ENCODE measurements around the gene OLIG2.
A peak's percentile ranks its signal among the peaks of the same experiment; 100 is the strongest.

The OLIG2 gene

GRCh38 chr21:33069243-33069642, 43.5 kb downstream of the OLIG2 start:
- no peak for DNase-seq

GRCh38 chr21:33069645-33069993, 43.9 kb downstream of the OLIG2 start:
- no peak for DNase-seq

GRCh38 chr21:33069994-33070743, 44.4 kb downstream of the OLIG2 start, which contains the start of gene OLIG1:
OLIG1 (plus strand) TSS chr21:33070141; CDS start chr21:33070247, 106 bp downstream.
- peak; percentile 10 for DNase-seq

- DNase-seq, result no peak
These were observed 44.9 kb downstream of the OLIG2 start for GRCh38 chr21:33070744-33070997.

GRCh38 chr21:33070998-33071769, 45.4 kb downstream of the OLIG2 start:
- no peak for DNase-seq

- DNase-seq, result no peak
These were observed 46.1 kb downstream of the OLIG2 start for GRCh38 chr21:33071770-33072306.

- DNase-seq, result no peak
These were observed 47.9 kb downstream of the OLIG2 start for GRCh38 chr21:33073636-33074035.

GRCh38 chr21:33075128-33075527, 49.4 kb downstream of the OLIG2 start:
- no peak for DNase-seq

- no peak for DNase-seq
These were observed 50.0 kb downstream of the OLIG2 start for GRCh38 chr21:33075596-33076195.

- DNase-seq, result no peak
These were observed 51.0 kb downstream of the OLIG2 start for GRCh38 chr21:33076600-33077329.

Data from CD4-positive, alpha-beta T cell treated with Interleukin-10 for 1 hour (primary cell).